ENCODE measurements around the gene MIOX.

GRCh38 chr22:50443197-50443596 is 43.5 kb upstream of the MIOX start:
- no peak for TF ChIP-seq ZNF274 (IDR thresholded peaks at IDR 0.05; ENCODE audit: low read depth, low read length)
- TF ChIP-seq YY1 (IDR thresholded peaks at IDR 0.05; ENCODE audit: insufficient read depth, insufficient read length): no peak
- no peak for TF ChIP-seq SUZ12 (IDR thresholded peaks at IDR 0.05; ENCODE audit: extremely low read depth, insufficient read depth, insufficient read length)

Data from NT2/D1 (cell line).